Activated naive CD4-positive, alpha-beta T cell treated with anti-CD3 and anti-CD28 coated beads for 36 hours (primary cell): ENCODE data around the gene DTNA. TPM values are rescaled to one million over a fixed set of nuclear protein-coding genes. Genes with fewer than 3 reads are reported as not detected.
"Not testable (repeated sequence)": the region's sequence is repeated elsewhere in the genome, so short reads cannot be mapped to it uniquely, and the experiment has no call there.

ENCODE experiments used
- CTCF ChIA-PET: fragments of 350-600 bp; sonication (Branson Sonifier 250); formaldehyde crosslinking; loops from one replicate; lab custom pipeline; 2021; ENCODE audit warnings: antibody characterized with exemption; lab: Charles Lee
- DNase-seq: peaks from one replicate; pipeline ENCODE4 v3.0.0-alpha.2; 2020
- H3K27ac Mint-ChIP-seq: one replicate; pipeline ENCODE4 v1.8.0; 2021; ENCODE audit warnings: mild to moderate bottlenecking, mixed read lengths
- H3K27me3 Mint-ChIP-seq: one replicate; pipeline ENCODE4 v1.8.0; 2021; ENCODE audit warnings: low read depth, mixed read lengths
- H3K36me3 Mint-ChIP-seq: one replicate; pipeline ENCODE4 v1.8.0; 2021; ENCODE audit warnings: low read depth, mixed read lengths
- H3K4me1 Mint-ChIP-seq: one replicate; pipeline ENCODE4 v1.8.0; 2021; ENCODE audit warnings: low read depth, mixed read lengths
- H3K4me3 Mint-ChIP-seq: one replicate; pipeline ENCODE4 v1.8.0; 2021; ENCODE audit warnings: mild to moderate bottlenecking, moderate library complexity, mixed read lengths
- H3K9me3 Mint-ChIP-seq: one replicate; pipeline ENCODE4 v1.8.0; 2021; ENCODE audit warnings: mixed read lengths
- intact Hi-C: fragments of 100-400 bp; cut with micrococcal nuclease; formaldehyde crosslinking; loops from one replicate; pipeline ENCODE4 v1.15.1; 2023
- total RNA-seq, 2 experiments: library from RNA; stranded (reverse); gene quantifications; one replicate each; pipeline ENCODE4 v1.2.3, GENCODE V29; 2021

Gene DTNA
- total RNA-seq: under 1 TPM; 0.27 to 0.43 TPM

- Mint-ChIP-seq H3K27me3 (peaks cover 11% of the 10 kb centered on the region), H3K36me3 (no peaks in the 10 kb centered on the region), H3K9me3 (no peaks in the 10 kb centered on the region), H3K4me3 (no peak within 1 kb of the TSS), H3K4me1 (no peaks in the 10 kb centered on the region), H3K27ac (no peak within 1 kb of the TSS)
- no peak for DNase-seq
- intact Hi-C loops: no loop called here
- CTCF ChIA-PET: interaction anchor here (1.6 kb wide), 1 partner anchor 48 kb away, joined by 6 read pairs; no protein-coding TSS in a partner anchor
These were observed at the start of gene DTNA for GRCh38 chr18:34709750-34710441. Gene DTNA, plus strand, starts transcription at chr18:34710298. Its CDS starts 45,679 bp downstream, at chr18:34755977.

- CTCF ChIA-PET: interaction anchor here (0.6 to 4.0 kb wide), 17 partner anchors 8 to 644 kb away, joined by 3 to 59 read pairs (median 4); no protein-coding TSS in a partner anchor
- intact Hi-C loops: loop anchor here (2.0 to 10.0 kb wide), 3 partner anchors 62 to 536 kb away; no protein-coding TSS in a partner anchor
- Mint-ChIP-seq H3K36me3 (no peaks in the 10 kb centered on the region), H3K27ac (no peak overlapping the region), H3K9me3 (no peaks in the 10 kb centered on the region), H3K27me3 (peaks cover 16% of the 10 kb centered on the region), H3K4me1 (no peaks in the 10 kb centered on the region), H3K4me3 (no peak overlapping the region)
- DNase-seq: no peak
These were observed 49.5 kb upstream of the DTNA start for GRCh38 chr18:34660572-34660971.

- no peak for DNase-seq
- intact Hi-C loops: loop anchor here (1.0 to 10.0 kb wide), 4 partner anchors 61 to 537 kb away; no protein-coding TSS in a partner anchor
These were observed 48.5 kb upstream of the DTNA start for GRCh38 chr18:34661464-34662087.

GRCh38 chr18:34676816-34677574 lies 33.1 kb upstream of the DTNA start:
- CTCF ChIA-PET: interaction anchor here (0.6 to 1.2 kb wide), 3 partner anchors 17 to 468 kb away, joined by 3 read pairs; no protein-coding TSS in a partner anchor
- H3K36me3 Mint-ChIP-seq: no peaks in the 10 kb centered on the region
- no peaks in the 10 kb centered on the region for H3K4me1 Mint-ChIP-seq
- intact Hi-C loops: no loop called here
- peaks cover 3% of the 10 kb centered on the region for H3K27me3 Mint-ChIP-seq
- H3K27ac Mint-ChIP-seq: no peak overlapping the region
- no peaks in the 10 kb centered on the region for H3K9me3 Mint-ChIP-seq
- no peak for DNase-seq
- H3K4me3 Mint-ChIP-seq: no peak overlapping the region

More at GRCh38 chr18:34661464-34662087, 48.5 kb upstream of the DTNA start:
- Mint-ChIP-seq H3K27ac (no peak overlapping the region), H3K27me3 (peaks cover 16% of the 10 kb centered on the region), H3K4me3 (no peak overlapping the region), H3K36me3 (no peaks in the 10 kb centered on the region), H3K9me3 (no peaks in the 10 kb centered on the region), H3K4me1 (no peaks in the 10 kb centered on the region)
- CTCF ChIA-PET: interaction anchor here (0.5 to 4.0 kb wide), 33 partner anchors 9 to 485 kb away, joined by 3 to 59 read pairs (median 3); no protein-coding TSS in a partner anchor

- CTCF ChIA-PET, intact Hi-C loops, H3K9me3 Mint-ChIP-seq, H3K4me1 Mint-ChIP-seq, H3K36me3 Mint-ChIP-seq, H3K4me3 Mint-ChIP-seq, DNase-seq, H3K27ac Mint-ChIP-seq: not testable (repeated sequence)
- H3K27me3 Mint-ChIP-seq: peaks cover 12% of the 10 kb centered on the region
These were observed 20.3 kb upstream of the DTNA start for GRCh38 chr18:34689750-34690149.

GRCh38 chr18:34691614-34692013 lies 18.5 kb upstream of the DTNA start:
- CTCF ChIA-PET: no interaction called here
- H3K4me1 Mint-ChIP-seq: no peaks in the 10 kb centered on the region
- peaks cover 12% of the 10 kb centered on the region for H3K27me3 Mint-ChIP-seq
- H3K4me3 Mint-ChIP-seq: no peak overlapping the region
- no peak overlapping the region for H3K27ac Mint-ChIP-seq
- no peaks in the 10 kb centered on the region for H3K36me3 Mint-ChIP-seq
- H3K9me3 Mint-ChIP-seq: no peaks in the 10 kb centered on the region
- intact Hi-C loops: no loop called here
- DNase-seq: no peak

GRCh38 chr18:34694591-34695165 lies 15.4 kb upstream of the DTNA start:
- Mint-ChIP-seq H3K27me3 (peaks cover 12% of the 10 kb centered on the region), H3K9me3 (no peaks in the 10 kb centered on the region), H3K27ac (no peak overlapping the region), H3K36me3 (no peaks in the 10 kb centered on the region), H3K4me3 (no peak overlapping the region), H3K4me1 (no peaks in the 10 kb centered on the region)
- CTCF ChIA-PET: interaction anchor here (1.8 kb wide), 1 partner anchor 33 kb away, joined by 4 read pairs; no protein-coding TSS in a partner anchor
- DNase-seq: no peak
- intact Hi-C loops: no loop called here

GRCh38 chr18:34695310-34695709 lies 14.8 kb upstream of the DTNA start:
- no peak for DNase-seq
- H3K27ac Mint-ChIP-seq: no peak overlapping the region
- intact Hi-C loops: no loop called here
- peaks cover 12% of the 10 kb centered on the region for H3K27me3 Mint-ChIP-seq
- CTCF ChIA-PET: no interaction called here
- H3K4me1 Mint-ChIP-seq: no peaks in the 10 kb centered on the region
- H3K36me3 Mint-ChIP-seq: no peaks in the 10 kb centered on the region
- no peak overlapping the region for H3K4me3 Mint-ChIP-seq
- H3K9me3 Mint-ChIP-seq: no peaks in the 10 kb centered on the region

GRCh38 chr18:34696671-34697070 lies 13.4 kb upstream of the DTNA start:
- DNase-seq: no peak
- H3K27me3 Mint-ChIP-seq: peaks cover 7% of the 10 kb centered on the region
- intact Hi-C loops: no loop called here
- no peak overlapping the region for H3K4me3 Mint-ChIP-seq
- no peak overlapping the region for H3K27ac Mint-ChIP-seq
- no peaks in the 10 kb centered on the region for H3K9me3 Mint-ChIP-seq
- no peaks in the 10 kb centered on the region for H3K36me3 Mint-ChIP-seq
- CTCF ChIA-PET: no interaction called here
- no peaks in the 10 kb centered on the region for H3K4me1 Mint-ChIP-seq

GRCh38 chr18:34697233-34697632 lies 12.9 kb upstream of the DTNA start:
- H3K9me3 Mint-ChIP-seq: no peaks in the 10 kb centered on the region
- H3K36me3 Mint-ChIP-seq: no peaks in the 10 kb centered on the region
- intact Hi-C loops: no loop called here
- CTCF ChIA-PET: no interaction called here
- H3K27me3 Mint-ChIP-seq: peaks cover 3% of the 10 kb centered on the region
- no peaks in the 10 kb centered on the region for H3K4me1 Mint-ChIP-seq
- H3K27ac Mint-ChIP-seq: no peak overlapping the region
- no peak overlapping the region for H3K4me3 Mint-ChIP-seq
- DNase-seq: no peak

GRCh38 chr18:34697891-34698290 lies 12.2 kb upstream of the DTNA start:
- Mint-ChIP-seq H3K36me3 (no peaks in the 10 kb centered on the region), H3K4me3 (no peak overlapping the region), H3K4me1 (no peaks in the 10 kb centered on the region), H3K9me3 (no peaks in the 10 kb centered on the region), H3K27me3 (peaks cover 3% of the 10 kb centered on the region), H3K27ac (no peak overlapping the region)
- CTCF ChIA-PET: no interaction called here
- intact Hi-C loops: no loop called here
- DNase-seq: peak; percentile 13

GRCh38 chr18:34701911-34702310 lies 8.2 kb upstream of the DTNA start:
- no peak overlapping the region for H3K27ac Mint-ChIP-seq
- H3K27me3 Mint-ChIP-seq: peaks cover 3% of the 10 kb centered on the region
- intact Hi-C loops: no loop called here
- H3K9me3 Mint-ChIP-seq: no peaks in the 10 kb centered on the region
- H3K4me1 Mint-ChIP-seq: no peaks in the 10 kb centered on the region
- no peak for DNase-seq
- CTCF ChIA-PET: no interaction called here
- H3K36me3 Mint-ChIP-seq: no peaks in the 10 kb centered on the region
- H3K4me3 Mint-ChIP-seq: no peak overlapping the region
